Activated CD8-positive, alpha-beta memory T cell treated with anti-CD3 and anti-CD28 coated beads for 24 hours (primary cell): ENCODE data around the gene URB1.

ENCODE experiments used
- DNase-seq: peaks from one replicate; pipeline ENCODE4 v3.0.0-alpha.2; 2020

The URB1 gene

GRCh38 chr21:32316361-32317215 is 76.2 kb downstream of the URB1 start:
- no peak for DNase-seq

- no peak for DNase-seq
Observed at GRCh38 chr21:32315511-32316281, 77.1 kb downstream of the URB1 start.

- no peak for DNase-seq
Observed at GRCh38 chr21:32314806-32315205, 78.0 kb downstream of the URB1 start.

GRCh38 chr21:32312976-32313375 is 79.8 kb downstream of the URB1 start:
- no peak for DNase-seq

- peak; percentile 41 for DNase-seq
Observed at GRCh38 chr21:32312326-32312725, 80.5 kb downstream of the URB1 start.

GRCh38 chr21:32311621-32312020 is 81.2 kb downstream of the URB1 start:
- DNase-seq = peak; percentile 54

GRCh38 chr21:32310976-32311375 is 81.8 kb downstream of the URB1 start:
- DNase-seq = peak; percentile 52

- DNase-seq = peak; percentile 28
Observed at GRCh38 chr21:32309906-32310460, 82.8 kb downstream of the URB1 start.

GRCh38 chr21:32308696-32309095 is 84.1 kb downstream of the URB1 start:
- DNase-seq = peak; percentile 43

- no peak for DNase-seq
Observed at GRCh38 chr21:32307706-32308105, 85.1 kb downstream of the URB1 start.

- peak; percentile 54 for DNase-seq
Observed at GRCh38 chr21:32306021-32306780, 86.6 kb downstream of the URB1 start.

GRCh38 chr21:32304998-32305397 is 87.8 kb downstream of the URB1 start:
- no peak for DNase-seq

- DNase-seq = no peak
Observed at GRCh38 chr21:32303385-32303784, 89.4 kb downstream of the URB1 start.

- no peak for DNase-seq
Observed at GRCh38 chr21:32302560-32302959, 90.3 kb downstream of the URB1 start.

GRCh38 chr21:32301596-32301995 is 91.2 kb downstream of the URB1 start:
- DNase-seq = no peak

GRCh38 chr21:32300117-32300681 is 92.6 kb downstream of the URB1 start:
- no peak for DNase-seq

- DNase-seq = no peak
Observed at GRCh38 chr21:32299695-32300094, 93.1 kb downstream of the URB1 start.

- no peak for DNase-seq
Observed at GRCh38 chr21:32298658-32299081, 94.1 kb downstream of the URB1 start, which contains the start of gene MRAP. TSS of gene MRAP (plus strand) at chr21:32298855. CDS start at chr21:32298972, 117 bp downstream.

GRCh38 chr21:32298148-32298559 is 94.7 kb downstream of the URB1 start:
- no peak for DNase-seq

- no peak for DNase-seq
Observed at GRCh38 chr21:32297449-32297848, 95.4 kb downstream of the URB1 start.

- no peak for DNase-seq
Observed at GRCh38 chr21:32285476-32285875, 107.3 kb downstream of the URB1 start.

- no peak for DNase-seq
Observed at GRCh38 chr21:32282992-32283391, 109.8 kb downstream of the URB1 start.
